K562 (cell line): ENCODE results near the gene MYLK4. TPM values are rescaled to one million over a fixed set of nuclear protein-coding genes. Genes with fewer than 3 reads are reported as not detected.

ENCODE experiments used
- ATAC-seq: fragments of 200-7000 bp; cut with Tn5 transposase; 3 replicates; pipeline ENCODE4 v1.9.1; 2020; ENCODE audit warnings: moderate library complexity
- BruUV-seq: library from RNA; stranded (reverse); fragments of 400-500 nt; replicated peaks from 2 replicates; lab custom pipeline; 2021; lab: Mats Ljungman, UMichigan
- CTCF ChIA-PET: fragments of 300-600 bp; formaldehyde crosslinking; extraction: SDS; loops from one replicate; lab custom pipeline; 2021; ENCODE audit warnings: low intra/inter-chr PET ratio; lab: Yijun Ruan, JAX
- POLR2A ChIA-PET: fragments of 300-600, 350-650 bp; sonication (Branson Sonifier 250); formaldehyde crosslinking; extraction: SDS; loops from one replicate; lab custom pipeline; 2021; ENCODE audit warnings: antibody characterized with exemption, inconsistent platforms; lab: Yijun Ruan, JAX
- DNase-seq, 4 experiments: peaks; one replicate each; pipeline versions ENCODE4 v3.0.0 to v3.0.0-alpha.2; 2011 to 2018; ENCODE audit warnings: low spot score in 3 of 4, mixed read lengths in 3 of 4; ENCODE audit errors: extremely low read depth in 1 of 4
- FAIRE-seq: peaks from 2 replicates; lab custom pipeline; 2011; peaks lifted over from hg19 to GRCh38; lab: Jason Lieb, UNC
- H2AFZ ChIP-seq: 2 replicates; pipeline ENCODE4 v1.6.0; 2011; ENCODE audit warnings: low read depth, low read length, control low read depth, inconsistent platforms
- H3K27ac ChIP-seq: fragments of 200-600 bp; 3 replicates; pipeline ENCODE4 v1.8.0; 2011; ENCODE audit warnings: low read depth, mild to moderate bottlenecking, control low read depth, inconsistent platforms, low read length, moderate library complexity, mixed read lengths; ENCODE audit errors: extremely low read depth
- H3K27me3 ChIP-seq, 2 experiments: fragments of 300-600 bp in 1 of 2; 2 replicates in 1 of 2; 3 replicates in 1 of 2; pipeline versions ENCODE4 v1.6.0 to v1.8.0; 2011; ENCODE audit warnings: inconsistent platforms in 2 of 2, low read length in 2 of 2, mild to moderate bottlenecking in 1 of 2, mixed read lengths in 1 of 2, moderate library complexity in 1 of 2; ENCODE audit not compliant: control insufficient read depth in 2 of 2, insufficient read depth in 2 of 2
- H3K36me3 ChIP-seq: fragments of 300-600 bp; 3 replicates; pipeline ENCODE4 v1.8.0; 2011; ENCODE audit warnings: mild to moderate bottlenecking, low read length, inconsistent platforms; ENCODE audit not compliant: control insufficient read depth, insufficient read depth
- H3K4me1 ChIP-seq, 2 experiments: fragments of 200-600 bp in 1 of 2; replicated peaks in 1 of 2; 2 replicates in 1 of 2; 3 replicates in 1 of 2; pipeline versions ENCODE4 v1.5.1 to v1.8.0; 2011; ENCODE audit warnings: inconsistent platforms in 2 of 2, low read length in 2 of 2, mild to moderate bottlenecking in 1 of 2, mixed read lengths in 1 of 2, moderate library complexity in 1 of 2; ENCODE audit not compliant: control insufficient read depth in 2 of 2, insufficient read depth in 2 of 2
- H3K4me2 ChIP-seq: 2 replicates; pipeline ENCODE4 v1.6.1; 2011; ENCODE audit warnings: low read length, control low read depth, inconsistent platforms, mixed read lengths; ENCODE audit not compliant: insufficient read depth
- H3K4me3 ChIP-seq: fragments of 200-600 bp; sonication (generic), shearing (Covaris generic); 2 replicates; pipeline ENCODE4 v1.5.1; 2016; ENCODE audit warnings: control low read depth, inconsistent platforms
- H3K79me2 ChIP-seq: fragments of 200-600 bp; 3 replicates; pipeline ENCODE4 v1.8.0; 2011; ENCODE audit warnings: low read length, inconsistent platforms; ENCODE audit not compliant: control insufficient read depth, insufficient read depth
- H3K9ac ChIP-seq, 2 experiments: 2 replicates each; pipeline versions ENCODE4 v1.6.0 to v1.6.1; 2011; ENCODE audit warnings: low read depth in 2 of 2, low read length in 2 of 2, control low read depth in 1 of 2, inconsistent platforms in 1 of 2, mild to moderate bottlenecking in 1 of 2, mixed read lengths in 1 of 2; ENCODE audit not compliant: insufficient read depth in 1 of 2
- H3K9me1 ChIP-seq: one replicate; pipeline ENCODE4 v1.6.0; 2011; ENCODE audit warnings: inconsistent platforms, mild to moderate bottlenecking, low read length, moderate library complexity; ENCODE audit not compliant: control insufficient read depth, insufficient read depth
- H3K9me3 ChIP-seq: replicated peaks from 2 replicates; pipeline ENCODE4 v1.5.1; 2011; ENCODE audit warnings: low read depth, low read length, inconsistent platforms; ENCODE audit not compliant: control insufficient read depth, insufficient read depth
- H4K20me1 ChIP-seq: replicated peaks from 2 replicates; pipeline ENCODE4 v1.6.1; 2011; ENCODE audit warnings: low read length, inconsistent platforms, mixed read lengths; ENCODE audit not compliant: control insufficient read depth, insufficient read depth
- ARID4B ChIP-seq: sonication (generic); formaldehyde crosslinking; IDR thresholded peaks from 2 replicates; pipeline ENCODE4 v1.8.0; 2022; ENCODE audit warnings: mild to moderate bottlenecking, missing genetic modification reagents
- CSDE1 ChIP-seq, 2 experiments: fragments of 450-650 bp; IDR thresholded peaks; 2 replicates each; pipeline ENCODE4 v1.6.1; 2016; ENCODE audit warnings: mild to moderate bottlenecking in 1 of 2
- ELF4 ChIP-seq: fragments of 450-650 bp; formaldehyde crosslinking; IDR thresholded peaks from 2 replicates; pipeline ENCODE4 v1.4.0; 2022; ENCODE audit warnings: missing genetic modification characterization
- STAT5B ChIP-seq: fragments of 250-450 bp; sonication (Bioruptor Pico); IDR thresholded peaks from 2 replicates; pipeline ENCODE4 v1.8.0; 2021; ENCODE audit warnings: mild to moderate bottlenecking, inconsistent platforms
- ZNF76 ChIP-seq: fragments of 250-450 bp; sonication (Bioruptor Pico); IDR thresholded peaks from 2 replicates; pipeline ENCODE4 v1.4.0; 2020; ENCODE audit warnings: mild to moderate bottlenecking, moderate library complexity, borderline replicate concordance
- WGBS: fragments of 100-300 bp; shearing (Covaris generic); methylation state at CpG from one replicate; pipeline ENCODE4 v1.1.6; 2016; ENCODE audit warnings: low coverage, mixed read lengths; ENCODE audit not compliant: insufficient coverage; ENCODE audit errors: missing lambda C conversion rate; 5-methylcytosine and 5-hydroxymethylcytosine counted together
- in situ Hi-C: fragments of 300-500 bp; cut with MboI; formaldehyde crosslinking; loops from 4 replicates; pipeline ENCODE4 v1.15.0; 2018; ENCODE audit warnings: inconsistent platforms, mixed read lengths
- intact Hi-C: fragments of 100-400 bp; cut with micrococcal nuclease; formaldehyde crosslinking; loops from 2 replicates; pipeline ENCODE4 v1.14.2; 2022
- polyA plus RNA-seq, 8 experiments: library from polyadenylated mRNA; depleted of rRNA in 4 of 8; stranded (reverse) in 5 of 8; unstranded in 3 of 8; fragments of >200 nt; fragmentation: Nextera tagmentation in 2 of 8; fragmentation: Illumina TruSeq in 1 of 8; extraction: Ambion mirVana in 2 of 8; extraction: Trizol in 1 of 8; gene quantifications; 2 replicates each; pipeline versions ENCODE4 v1.2.1 to v1.2.3, GENCODE V29; 2011 to 2014; ENCODE audit warnings: inconsistent platforms in 1 of 8, missing spikeins in 1 of 8
- total RNA-seq, 7 experiments: library from RNA; depleted of rRNA in 6 of 7; stranded (reverse); fragments of >200 nt in 6 of 7; fragmentation: Illumina TruSeq in 2 of 7; extraction: Trizol in 2 of 7; gene quantifications; 2 replicates each; pipeline versions ENCODE4 v1.2.1 to v1.2.3, GENCODE V29; 2011 to 2021; ENCODE audit warnings: low replicate concordance in 1 of 7
- TF ChIP-seq, protein P1 (sequence below), 2 experiments: fragments of 450-650 bp; IDR thresholded peaks; 2 replicates each; pipeline ENCODE4 v1.6.1; 2016

Gene MYLK4
- total and polyA plus RNA-seq, 9 of the 15 experiments (the other 6 are each of a cell fraction or from before 2014, with no cell fraction given) = 0.01 to 0.15 (median 0.06) TPM

- no peaks in the 10 kb centered on the region for H3K9me3 ChIP-seq
- H2AFZ ChIP-seq = no peak overlapping the region
- peaks cover 84% of the 10 kb centered on the region for H3K79me2 ChIP-seq
- no peak for ATAC-seq
- peak overlapping the region; percentile 78; the same call in 1 of the 2 replicates for H3K4me3 ChIP-seq
- ChIA-PET POLR2A (interaction anchor here (0.6 to 10.9 kb wide), 9 partner anchors 8 to 1202 kb away, joined by 3 to 151 read pairs (median 4); partner anchors contain the start of gene SERPINB1), CTCF (no interaction called here)
- H3K36me3 ChIP-seq = peaks cover 64% of the 10 kb centered on the region
- H3K27me3 ChIP-seq = no peaks in the 10 kb centered on the region
- intact Hi-C loops = no loop called here
- 50% methylated on average over 6 of the region's 6 CpGs for WGBS
- FAIRE-seq = no peak
- peaks cover 38% of the 10 kb centered on the region for H4K20me1 ChIP-seq
- no peak for DNase-seq
- BruUV-seq = no TSS peak
- H3K27ac ChIP-seq = no peak overlapping the region
- in situ Hi-C loops = no loop called here
- H3K4me1 ChIP-seq = peaks cover 31 to 37% of the 10 kb centered on the region in 2 experiments
- TF ChIP-seq STAT5B (CRISPR knock-in tag) (no peak), ELF4 (no peak), ARID4B (CRISPR knock-in tag) (no peak), ZNF76 (CRISPR knock-in tag) (no peak), CSDE1 (IDR thresholded peaks at IDR 0.05) (no peak)
- TF ChIP-seq, protein P1, sequence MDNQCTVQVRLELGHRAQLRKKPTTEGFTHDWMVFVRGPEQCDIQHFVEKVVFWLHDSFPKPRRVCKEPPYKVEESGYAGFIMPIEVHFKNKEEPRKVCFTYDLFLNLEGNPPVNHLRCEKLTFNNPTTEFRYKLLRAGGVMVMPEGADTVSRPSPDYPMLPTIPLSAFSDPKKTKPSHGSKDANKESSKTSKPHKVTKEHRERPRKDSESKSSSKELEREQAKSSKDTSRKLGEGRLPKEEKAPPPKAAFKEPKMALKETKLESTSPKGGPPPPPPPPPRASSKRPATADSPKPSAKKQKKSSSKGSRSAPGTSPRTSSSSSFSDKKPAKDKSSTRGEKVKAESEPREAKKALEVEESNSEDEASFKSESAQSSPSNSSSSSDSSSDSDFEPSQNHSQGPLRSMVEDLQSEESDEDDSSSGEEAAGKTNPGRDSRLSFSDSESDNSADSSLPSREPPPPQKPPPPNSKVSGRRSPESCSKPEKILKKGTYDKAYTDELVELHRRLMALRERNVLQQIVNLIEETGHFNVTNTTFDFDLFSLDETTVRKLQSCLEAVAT (IDR thresholded peaks at IDR 0.05) = no peak
- H3K9me1 ChIP-seq = no peaks in the 10 kb centered on the region
- H3K9ac ChIP-seq = no peak overlapping the region
- peak overlapping the region; percentile 91 for H3K4me2 ChIP-seq
Measured at GRCh38 chr6:2768696-2769095, 18.0 kb upstream of the MYLK4 start.
